Activated naive CD4-positive, alpha-beta T cell treated with anti-CD3 and anti-CD28 coated beads, Interleukin-2, amount 10 ng/mL, durations not matched to agents 7 days and 5 days (primary cell): ENCODE data around the gene SAP25.

Experiments used
- CTCF ChIA-PET: fragments of 350-600 bp; sonication (Branson Sonifier 250); formaldehyde crosslinking; loops from one replicate; lab custom pipeline; 2021; ENCODE audit warnings: antibody characterized with exemption; lab: Charles Lee
- DNase-seq: peaks from one replicate; pipeline ENCODE4 v3.0.0-alpha.2; 2020
- H3K27ac Mint-ChIP-seq: one replicate; pipeline ENCODE4 v1.8.0; 2021; ENCODE audit warnings: mild to moderate bottlenecking, moderate library complexity, mixed read lengths
- H3K27me3 Mint-ChIP-seq: one replicate; pipeline ENCODE4 v1.8.0; 2021; ENCODE audit warnings: mild to moderate bottlenecking, mixed read lengths
- H3K36me3 Mint-ChIP-seq: one replicate; pipeline ENCODE4 v1.8.0; 2021; ENCODE audit warnings: mixed read lengths
- H3K4me1 Mint-ChIP-seq: one replicate; pipeline ENCODE4 v1.8.0; 2021; ENCODE audit warnings: mixed read lengths
- H3K4me3 Mint-ChIP-seq: one replicate; pipeline ENCODE4 v1.8.0; 2021; ENCODE audit warnings: mild to moderate bottlenecking, moderate library complexity, mixed read lengths
- H3K9me3 Mint-ChIP-seq: one replicate; pipeline ENCODE4 v1.8.0; 2021; ENCODE audit warnings: mixed read lengths

The SAP25 gene

DNA sequence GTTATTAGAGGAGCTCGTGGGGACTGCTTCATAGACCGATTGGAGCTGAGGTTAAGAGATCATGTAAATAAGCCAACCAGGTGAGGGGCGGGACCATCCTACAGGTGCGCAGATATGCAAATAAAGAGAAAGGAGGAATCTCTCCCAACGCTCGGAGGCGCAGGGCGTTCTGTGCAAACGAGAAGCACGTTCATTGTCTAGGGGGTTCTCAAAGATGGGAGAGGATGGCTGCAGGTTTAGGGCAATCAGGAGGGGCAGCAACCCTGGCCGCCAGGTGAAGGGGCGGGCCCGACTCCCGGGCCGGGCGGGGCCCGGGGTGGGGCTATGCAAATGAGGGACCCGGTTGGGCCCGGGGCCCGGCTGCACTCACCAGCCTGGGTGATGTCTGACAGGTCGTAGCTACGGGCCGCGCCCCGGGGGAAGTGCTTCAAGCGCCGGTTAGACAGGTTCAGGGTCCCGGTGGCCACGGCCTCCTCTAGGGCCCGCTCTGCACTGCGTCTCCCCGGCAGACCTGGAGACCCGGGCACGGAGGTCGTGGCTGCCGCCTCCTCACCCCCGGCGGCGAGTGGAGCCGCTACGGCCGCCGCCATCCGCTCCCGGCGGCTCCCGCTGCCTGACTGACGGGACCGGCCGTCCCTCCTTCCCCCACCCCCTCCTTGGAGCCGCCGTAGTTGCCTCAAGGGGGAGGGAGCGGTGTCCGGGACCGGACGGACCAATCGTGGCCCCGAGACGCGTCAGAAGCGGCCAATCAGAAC, 12.0 kb upstream of the SAP25 start, which contains the start of gene LRCH4:
LRCH4 (minus strand) TSS at position 619 of the 755 bp plus-strand sequence; CDS start at position 590, 29 bp downstream.
- H3K27ac Mint-ChIP-seq = peak within 1 kb of the TSS; percentile 98
- peak within 1 kb of the TSS; percentile 89 for H3K4me3 Mint-ChIP-seq
- no peaks in the 10 kb centered on the region for H3K9me3 Mint-ChIP-seq
- peaks cover 40% of the 10 kb centered on the region for H3K4me1 Mint-ChIP-seq
- peak; percentile 75 for DNase-seq
- H3K27me3 Mint-ChIP-seq = peaks cover 22% of the 10 kb centered on the region
- CTCF ChIA-PET = interaction anchor here (0.6 to 9.1 kb wide), 12 partner anchors 11 to 526 kb away, joined by 3 to 130 read pairs (median 4); partner anchors contain the start of genes MOSPD3, POP7, SLC12A9 and TSC22D4
- H3K36me3 Mint-ChIP-seq = peaks cover 21% of the 10 kb centered on the region

DNA sequence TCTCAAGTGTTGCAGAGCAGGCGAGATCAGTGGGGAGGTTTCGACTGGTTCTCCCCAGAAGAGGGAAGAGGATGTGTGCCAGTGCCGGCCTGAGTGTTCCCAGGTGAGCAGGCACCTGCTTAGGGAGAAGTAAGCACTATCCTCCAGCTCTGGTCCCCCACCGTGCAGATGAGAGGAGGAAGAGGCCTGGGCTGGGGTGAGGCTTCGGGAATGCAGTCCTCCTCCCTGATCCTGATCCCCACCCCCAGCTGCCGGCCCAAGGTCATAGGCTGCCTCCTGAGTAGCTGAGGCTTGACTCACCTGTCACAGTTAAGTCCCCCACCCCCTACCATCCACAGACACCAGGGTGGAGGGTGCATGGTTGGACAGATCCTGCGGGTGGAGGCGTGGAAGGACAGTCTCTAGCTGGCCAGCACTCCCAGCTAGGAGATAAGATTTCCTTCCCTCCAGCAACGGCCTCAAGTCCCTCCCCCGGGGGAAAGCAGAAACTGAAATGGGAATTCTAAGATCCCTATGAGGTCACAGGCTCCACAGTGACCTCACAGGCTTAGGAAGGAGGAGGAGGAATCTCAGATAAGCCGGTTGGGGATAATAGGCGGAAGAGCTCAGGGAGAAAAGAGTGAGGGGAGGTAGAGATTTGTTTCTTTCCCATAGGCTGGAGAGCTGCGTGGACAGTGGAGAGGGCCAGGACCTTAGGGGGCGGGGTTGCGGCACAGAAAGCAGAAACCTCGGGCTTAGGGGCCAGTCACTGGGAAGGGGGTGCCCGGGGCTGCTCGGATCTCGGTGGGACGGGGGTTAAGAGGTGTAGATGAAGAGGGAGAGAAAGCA, 11.2 kb upstream of the SAP25 start:
- peak overlapping the region; percentile 89 for H3K4me3 Mint-ChIP-seq
- CTCF ChIA-PET = interaction anchor here (0.6 to 9.1 kb wide), 7 partner anchors 21 to 120 kb away, joined by 3 to 130 read pairs (median 3); partner anchors contain the start of genes MOSPD3, POP7 and TSC22D4
- H3K9me3 Mint-ChIP-seq = no peaks in the 10 kb centered on the region
- H3K4me1 Mint-ChIP-seq = peaks cover 40% of the 10 kb centered on the region
- H3K36me3 Mint-ChIP-seq = peaks cover 21% of the 10 kb centered on the region
- peaks cover 14% of the 10 kb centered on the region for H3K27me3 Mint-ChIP-seq
- H3K27ac Mint-ChIP-seq = peak overlapping the region; percentile 98
- DNase-seq = peak; percentile 38

DNA sequence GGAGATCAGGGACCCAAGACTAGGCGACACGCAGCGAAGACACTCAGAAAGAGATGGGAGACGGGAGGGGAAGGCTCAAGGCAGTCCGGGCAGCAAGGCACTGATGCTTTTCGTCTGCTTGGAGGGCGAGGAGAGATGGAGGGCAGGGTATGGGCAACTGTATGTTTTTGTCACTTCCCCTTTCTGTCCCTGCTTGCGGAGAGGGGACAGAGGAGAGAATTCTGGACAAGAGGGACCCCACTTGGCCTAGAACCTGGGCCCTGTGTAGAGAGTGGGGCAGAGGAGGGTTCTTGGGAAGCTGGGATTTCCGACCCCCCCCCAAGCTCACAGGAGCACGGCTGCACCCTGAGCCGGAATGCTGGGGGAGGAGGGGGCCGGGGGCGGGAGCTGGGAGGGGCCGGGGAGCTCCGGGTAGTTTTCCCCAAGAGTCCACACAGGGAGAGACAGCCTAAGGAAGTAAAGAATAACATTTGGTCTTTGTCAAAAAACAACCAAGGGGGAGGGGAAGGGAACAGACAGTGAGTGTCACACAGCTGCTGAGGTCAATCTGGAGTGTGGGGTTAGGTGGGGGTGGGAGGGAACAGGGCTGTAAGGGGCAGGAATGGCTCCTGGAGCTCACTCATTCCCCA, 10.5 kb upstream of the SAP25 start:
- H3K27me3 Mint-ChIP-seq = peaks cover 7% of the 10 kb centered on the region
- H3K4me3 Mint-ChIP-seq = peak overlapping the region; percentile 89
- no peak for DNase-seq
- CTCF ChIA-PET = interaction anchor here (0.9 to 9.1 kb wide), 6 partner anchors 20 to 121 kb away, joined by 3 to 130 read pairs (median 10); partner anchors contain the start of genes POP7 and TSC22D4
- peaks cover 21% of the 10 kb centered on the region for H3K36me3 Mint-ChIP-seq
- no peaks in the 10 kb centered on the region for H3K9me3 Mint-ChIP-seq
- H3K27ac Mint-ChIP-seq = peak overlapping the region; percentile 98
- peaks cover 40% of the 10 kb centered on the region for H3K4me1 Mint-ChIP-seq

- Mint-ChIP-seq H3K36me3 (peaks cover 27% of the 10 kb centered on the region), H3K4me1 (peaks cover 38% of the 10 kb centered on the region), H3K4me3 (peak overlapping the region; percentile 89), H3K27me3 (peaks cover 5% of the 10 kb centered on the region), H3K27ac (peak overlapping the region; percentile 98), H3K9me3 (no peaks in the 10 kb centered on the region)
- peak; percentile 90 for DNase-seq
- CTCF ChIA-PET = interaction anchor here (0.6 to 9.1 kb wide), 6 partner anchors 19 to 115 kb away, joined by 3 to 130 read pairs (median 4); no protein-coding TSS in a partner anchor
Measured at GRCh38 chr7:100583132-100584053, 9.7 kb upstream of the SAP25 start.

GRCh38 chr7:100582650-100583049, 8.9 kb upstream of the SAP25 start:
- Mint-ChIP-seq H3K27me3 (peaks cover 4% of the 10 kb centered on the region), H3K36me3 (peaks cover 33% of the 10 kb centered on the region), H3K4me3 (peak overlapping the region; percentile 89), H3K9me3 (no peaks in the 10 kb centered on the region), H3K27ac (peak overlapping the region; percentile 98), H3K4me1 (peaks cover 32% of the 10 kb centered on the region)
- DNase-seq = no peak
- CTCF ChIA-PET = interaction anchor here (0.6 to 9.1 kb wide), 6 partner anchors 19 to 114 kb away, joined by 3 to 130 read pairs (median 4); no protein-coding TSS in a partner anchor

- H3K27ac Mint-ChIP-seq = peak overlapping the region; percentile 98
- peaks cover 35% of the 10 kb centered on the region for H3K36me3 Mint-ChIP-seq
- no peak for DNase-seq
- peaks cover 31% of the 10 kb centered on the region for H3K4me1 Mint-ChIP-seq
- no peaks in the 10 kb centered on the region for H3K9me3 Mint-ChIP-seq
- CTCF ChIA-PET = interaction anchor here (1.7 to 9.1 kb wide), 3 partner anchors 18 to 110 kb away, joined by 4 to 130 read pairs (median 16); no protein-coding TSS in a partner anchor
- H3K4me3 Mint-ChIP-seq = peak overlapping the region; percentile 89
- peaks cover 4% of the 10 kb centered on the region for H3K27me3 Mint-ChIP-seq
Measured at GRCh38 chr7:100582041-100582579, 8.4 kb upstream of the SAP25 start.

GRCh38 chr7:100580466-100581283, 7.0 kb upstream of the SAP25 start:
- Mint-ChIP-seq H3K4me3 (no peak overlapping the region), H3K27me3 (no peaks in the 10 kb centered on the region), H3K4me1 (peaks cover 26% of the 10 kb centered on the region), H3K36me3 (peaks cover 39% of the 10 kb centered on the region), H3K9me3 (no peaks in the 10 kb centered on the region), H3K27ac (no peak overlapping the region)
- no peak for DNase-seq
- CTCF ChIA-PET = no interaction called here

DNA sequence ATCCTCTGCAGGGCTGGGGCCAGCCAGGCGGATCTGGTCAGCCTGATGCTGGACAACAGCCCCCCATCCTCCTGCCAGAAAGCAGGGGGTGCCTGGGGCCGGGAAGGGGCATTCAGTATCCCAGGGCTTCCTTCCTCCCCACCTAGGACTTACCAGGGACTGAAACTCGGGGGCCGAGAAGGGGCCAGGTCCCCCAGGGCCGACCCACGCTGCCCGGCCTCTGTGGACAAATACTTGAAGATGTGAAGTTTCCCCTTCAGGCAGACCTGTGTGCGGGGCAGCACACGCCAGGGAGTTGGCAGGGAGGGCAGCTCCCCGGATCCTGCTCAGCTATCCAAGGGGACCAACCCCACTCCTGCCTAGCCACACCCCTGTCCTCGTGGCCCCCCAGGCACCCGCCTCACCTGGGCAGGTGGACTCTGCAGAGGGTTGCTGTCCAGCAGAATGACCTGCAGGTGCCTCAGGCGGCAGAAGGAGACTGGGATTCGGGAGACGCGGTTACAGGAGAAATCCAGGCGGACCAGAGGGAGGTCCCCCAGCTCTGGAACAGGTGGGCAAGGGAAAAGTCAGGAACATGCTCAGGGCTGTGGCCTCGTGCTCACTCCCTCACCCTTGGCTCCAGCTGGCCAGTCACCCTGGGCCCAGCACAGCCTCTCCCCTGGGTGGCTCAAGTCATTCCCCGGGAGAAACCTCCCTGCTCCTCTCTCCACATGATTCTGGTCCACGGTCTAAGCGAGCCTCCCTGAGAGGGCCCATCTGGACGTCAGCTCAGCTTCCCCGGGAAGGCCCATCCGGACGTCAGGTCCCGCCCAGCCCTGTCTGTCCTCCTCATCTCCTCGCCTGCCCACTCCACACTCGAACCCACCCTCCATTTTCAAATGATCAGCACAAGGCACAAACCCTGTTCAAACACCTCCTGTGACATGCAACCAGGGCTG, 4.8 kb upstream of the SAP25 start:
- no peak for DNase-seq
- no peaks in the 10 kb centered on the region for H3K27me3 Mint-ChIP-seq
- peak overlapping the region; percentile 33 for H3K27ac Mint-ChIP-seq
- no peaks in the 10 kb centered on the region for H3K9me3 Mint-ChIP-seq
- no peak overlapping the region for H3K4me3 Mint-ChIP-seq
- H3K36me3 Mint-ChIP-seq = peaks cover 36% of the 10 kb centered on the region
- CTCF ChIA-PET = interaction anchor here (1.0 to 1.7 kb wide), 3 partner anchors 14 to 96 kb away, joined by 4 to 6 read pairs (median 5); no protein-coding TSS in a partner anchor
- peaks cover 21% of the 10 kb centered on the region for H3K4me1 Mint-ChIP-seq

GRCh38 chr7:100577507-100577906, 3.8 kb upstream of the SAP25 start:
- no peaks in the 10 kb centered on the region for H3K9me3 Mint-ChIP-seq
- peaks cover 11% of the 10 kb centered on the region for H3K4me1 Mint-ChIP-seq
- no peaks in the 10 kb centered on the region for H3K27me3 Mint-ChIP-seq
- no peak for DNase-seq
- H3K36me3 Mint-ChIP-seq = peaks cover 35% of the 10 kb centered on the region
- CTCF ChIA-PET = interaction anchor here (1.2 kb wide), 1 partner anchor 13 kb away, joined by 6 read pairs; no protein-coding TSS in a partner anchor
- H3K4me3 Mint-ChIP-seq = no peak overlapping the region
- no peak overlapping the region for H3K27ac Mint-ChIP-seq

DNA sequence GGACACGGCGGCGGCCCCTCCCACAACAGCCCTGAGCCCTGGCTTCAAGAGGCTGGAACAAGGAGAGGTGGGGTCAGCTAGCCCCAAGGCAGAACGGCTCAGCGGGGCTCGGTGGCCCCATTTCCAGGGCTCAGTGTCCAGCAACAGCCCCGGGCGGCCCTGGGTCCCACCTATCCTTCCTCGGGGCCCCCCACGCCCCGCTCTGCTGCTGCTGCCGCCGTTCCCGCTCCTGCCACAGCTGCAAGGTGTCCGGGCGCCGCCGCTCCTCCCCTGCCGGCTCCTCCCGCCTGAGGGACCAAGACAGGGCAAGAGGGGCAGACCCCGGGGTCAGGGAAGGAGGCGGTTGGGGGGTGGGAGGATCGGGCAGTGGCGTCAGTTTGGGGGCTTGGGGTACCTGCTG, 3.4 kb upstream of the SAP25 start:
- peaks cover 36% of the 10 kb centered on the region for H3K36me3 Mint-ChIP-seq
- no peak overlapping the region for H3K27ac Mint-ChIP-seq
- H3K27me3 Mint-ChIP-seq = no peaks in the 10 kb centered on the region
- no peaks in the 10 kb centered on the region for H3K9me3 Mint-ChIP-seq
- H3K4me3 Mint-ChIP-seq = no peak overlapping the region
- H3K4me1 Mint-ChIP-seq = peaks cover 8% of the 10 kb centered on the region
- DNase-seq = no peak
- CTCF ChIA-PET = interaction anchor here (1.2 kb wide), 1 partner anchor 13 kb away, joined by 6 read pairs; no protein-coding TSS in a partner anchor
